Endodermal cell (in vitro differentiated cells): ENCODE results near the gene MTURN. TPM values are rescaled to one million over a fixed set of nuclear protein-coding genes. Genes with fewer than 3 reads are reported as not detected.

Experiments used
- DNase-seq: peaks from one replicate; pipeline ENCODE4 v3.0.0-alpha.2; 2017
- H3K27ac ChIP-seq: 2 replicates; pipeline ENCODE4 v1.5.1; 2013; ENCODE audit warnings: mild to moderate bottlenecking, low read depth, low read length, moderate library complexity
- H3K27me3 ChIP-seq: 2 replicates; pipeline ENCODE4 v1.6.1; 2013; ENCODE audit warnings: mild to moderate bottlenecking, low read length, moderate library complexity; ENCODE audit not compliant: insufficient read depth, control insufficient read depth, poor library complexity, severe bottlenecking
- H3K36me3 ChIP-seq: 2 replicates; pipeline ENCODE4 v1.7.0; 2013; ENCODE audit warnings: mild to moderate bottlenecking, low read length, moderate library complexity; ENCODE audit not compliant: control insufficient read depth, insufficient read depth
- H3K4me1 ChIP-seq: one replicate; pipeline ENCODE4 v1.7.0; 2013; ENCODE audit warnings: low read length; ENCODE audit not compliant: control insufficient read depth, insufficient read depth
- H3K4me3 ChIP-seq: 2 replicates; pipeline ENCODE4 v1.5.1; 2013; ENCODE audit warnings: mild to moderate bottlenecking, low read length, moderate library complexity
- H3K9ac ChIP-seq: 2 replicates; pipeline ENCODE4 v1.6.1; 2013; ENCODE audit warnings: mild to moderate bottlenecking, low read length, moderate library complexity; ENCODE audit not compliant: poor library complexity, severe bottlenecking; ENCODE audit errors: extremely low read depth
- H3K9me3 ChIP-seq: 2 replicates; pipeline ENCODE4 v1.6.1; 2013; ENCODE audit warnings: mild to moderate bottlenecking, low read length, moderate library complexity; ENCODE audit not compliant: control insufficient read depth
- H3K27ac Mint-ChIP-seq: 2 replicates; pipeline ENCODE4 v1.8.0; 2020; ENCODE audit warnings: mixed read lengths
- H3K27me3 Mint-ChIP-seq: 2 replicates; pipeline ENCODE4 v1.8.0; 2021; ENCODE audit warnings: mild to moderate bottlenecking, mixed read lengths; ENCODE audit not compliant: insufficient read depth
- H3K36me3 Mint-ChIP-seq: 2 replicates; pipeline ENCODE4 v1.8.0; 2020; ENCODE audit warnings: low read depth, mixed read lengths
- H3K4me1 Mint-ChIP-seq: 2 replicates; pipeline ENCODE4 v1.8.0; 2020; ENCODE audit warnings: mixed read lengths
- H3K4me3 Mint-ChIP-seq: 2 replicates; pipeline ENCODE4 v1.8.0; 2020; ENCODE audit warnings: mild to moderate bottlenecking, moderate library complexity, mixed read lengths
- H3K9me3 Mint-ChIP-seq: 2 replicates; pipeline ENCODE4 v1.8.0; 2020; ENCODE audit warnings: mild to moderate bottlenecking, mixed read lengths
- CTCF ChIP-seq: fragments of 200-600 bp; sonication (generic); conservative IDR thresholded peaks from 2 replicates; pipeline ENCODE4 v1.5.0; 2021; ENCODE audit warnings: antibody characterized with exemption, mild to moderate bottlenecking
- WGBS, 2 experiments: methylation state at CpG; one replicate each; pipeline versions ENCODE4 v1.1.5 to v1.1.7; 2013; ENCODE audit warnings: missing lambda C conversion rate in 2 of 2, mixed read lengths in 1 of 2; ENCODE audit not compliant: insufficient coverage in 1 of 2, insufficient read length in 1 of 2; 5-methylcytosine and 5-hydroxymethylcytosine counted together
- total RNA-seq, 2 donors: library from RNA; stranded (reverse); fragmentation: NEBNext Ultra II Directional in 1 of 2; extraction: Animal tissue kit (Norgen Biotek cat#: 25700) in 1 of 2; gene quantifications; 2 replicates in 1 of 2; 3 replicates in 1 of 2; pipeline ENCODE4 v1.2.1, GENCODE V29; 2021

The MTURN gene
- total RNA-seq, 2 donors from 2014 or later, result 11.2 to 12.1 TPM

- peaks cover 34% of the 10 kb centered on the region for H3K9me3 ChIP-seq
- no peak for DNase-seq
- no peaks in the 10 kb centered on the region for H3K27me3 Mint-ChIP-seq
- no peak overlapping the region for H3K27ac Mint-ChIP-seq
- H3K27ac ChIP-seq, result no peak overlapping the region
- no peaks in the 10 kb centered on the region for H3K27me3 ChIP-seq
- no peak overlapping the region for H3K4me3 Mint-ChIP-seq
- no peak overlapping the region for H3K4me3 ChIP-seq
- TF ChIP-seq CTCF, result no peak
- H3K4me1 ChIP-seq, result no peaks in the 10 kb centered on the region
- no peaks in the 10 kb centered on the region for H3K4me1 Mint-ChIP-seq
- peaks cover 23% of the 10 kb centered on the region for H3K36me3 Mint-ChIP-seq
- peaks cover 19% of the 10 kb centered on the region for H3K9me3 Mint-ChIP-seq
- H3K36me3 ChIP-seq, result peaks cover 14% of the 10 kb centered on the region
- 89% methylated on average over 1 of the region's 1 CpG; no CpG with 5 or more reads in 1 of the 2 experiments for WGBS, 2 experiments
- H3K9ac ChIP-seq, result no peak overlapping the region
Measured at GRCh38 chr7:30104157-30104556, 30.6 kb upstream of the MTURN start.

GRCh38 chr7:30112103-30112713, 22.6 kb upstream of the MTURN start:
- Histone ChIP-seq H3K9me3 (peaks cover 42% of the 10 kb centered on the region), H3K27me3 (no peaks in the 10 kb centered on the region), H3K4me1 (no peaks in the 10 kb centered on the region), H3K9ac (no peak overlapping the region), H3K36me3 (no peaks in the 10 kb centered on the region), H3K27ac (no peak overlapping the region), H3K4me3 (no peak overlapping the region)
- Mint-ChIP-seq H3K27ac (no peak overlapping the region), H3K4me3 (no peak overlapping the region), H3K27me3 (no peaks in the 10 kb centered on the region), H3K4me1 (no peaks in the 10 kb centered on the region), H3K9me3 (peaks cover 37% of the 10 kb centered on the region), H3K36me3 (peaks cover 22% of the 10 kb centered on the region)
- DNase-seq, result no peak
- 90 to 95% methylated on average over 3 to 5 of the region's 5 CpGs for WGBS, 2 experiments
- TF ChIP-seq CTCF, result no peak

DNA sequence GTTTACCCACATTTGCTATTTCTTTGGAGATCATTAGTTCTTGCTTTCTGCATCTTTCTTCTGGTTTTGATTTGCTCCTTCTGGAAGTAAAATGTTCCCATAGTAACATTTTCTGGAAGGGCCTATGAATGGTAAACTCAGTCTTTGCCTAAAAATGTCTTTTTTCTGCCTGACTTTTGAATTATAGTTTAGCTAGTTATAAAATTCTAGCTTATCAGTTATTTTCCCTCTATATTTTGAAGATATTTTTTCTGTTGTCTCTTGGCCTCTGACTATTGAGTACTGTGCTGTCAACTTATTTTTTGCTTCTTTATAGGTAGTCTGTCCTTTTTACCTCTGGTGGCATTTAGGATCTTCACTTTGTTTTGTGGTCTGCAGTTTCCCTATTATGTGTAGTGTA, 21.6 kb upstream of the MTURN start:
- Histone ChIP-seq H3K27me3 (no peaks in the 10 kb centered on the region), H3K4me1 (no peaks in the 10 kb centered on the region), H3K4me3 (no peak overlapping the region), H3K9me3 (peaks cover 42% of the 10 kb centered on the region), H3K36me3 (no peaks in the 10 kb centered on the region), H3K9ac (no peak overlapping the region), H3K27ac (no peak overlapping the region)
- no peak overlapping the region for H3K4me3 Mint-ChIP-seq
- no peak overlapping the region for H3K27ac Mint-ChIP-seq
- peaks cover 22% of the 10 kb centered on the region for H3K36me3 Mint-ChIP-seq
- no peak for TF ChIP-seq CTCF
- DNase-seq, result no peak
- H3K9me3 Mint-ChIP-seq, result peaks cover 37% of the 10 kb centered on the region
- H3K27me3 Mint-ChIP-seq, result no peaks in the 10 kb centered on the region
- peaks cover 2% of the 10 kb centered on the region for H3K4me1 Mint-ChIP-seq
